Measurements from ENCODE around the gene ECPAS. TPM values are rescaled to one million over a fixed set of nuclear protein-coding genes. Genes with fewer than 3 reads are reported as not detected.

Gene ECPAS
- total RNA-seq, 2 donors from 2014 or later: 54.7 to 65.5 TPM

DNA sequence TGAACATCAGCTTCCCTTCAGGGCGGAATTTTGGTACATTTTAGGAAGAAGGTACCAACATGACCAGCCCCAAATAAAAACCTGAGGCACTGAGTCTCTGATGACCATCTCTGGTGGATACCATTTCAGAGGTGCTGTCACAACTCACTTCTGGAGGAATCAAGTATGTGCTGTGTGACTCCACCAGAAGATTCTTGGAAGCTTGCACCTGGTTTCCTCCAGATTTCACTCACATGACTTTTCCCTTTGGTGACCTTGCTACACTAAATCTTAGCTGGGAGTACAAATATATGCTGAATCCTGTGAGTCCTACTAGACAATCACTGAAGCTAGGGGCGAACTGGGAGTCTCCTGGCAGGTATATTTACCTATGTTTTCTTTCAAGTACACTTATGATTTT lies 28.5 kb downstream of the ECPAS start:
- H3K9me3 Mint-ChIP-seq: peaks cover under 1% of the 10 kb centered on the region

DNA sequence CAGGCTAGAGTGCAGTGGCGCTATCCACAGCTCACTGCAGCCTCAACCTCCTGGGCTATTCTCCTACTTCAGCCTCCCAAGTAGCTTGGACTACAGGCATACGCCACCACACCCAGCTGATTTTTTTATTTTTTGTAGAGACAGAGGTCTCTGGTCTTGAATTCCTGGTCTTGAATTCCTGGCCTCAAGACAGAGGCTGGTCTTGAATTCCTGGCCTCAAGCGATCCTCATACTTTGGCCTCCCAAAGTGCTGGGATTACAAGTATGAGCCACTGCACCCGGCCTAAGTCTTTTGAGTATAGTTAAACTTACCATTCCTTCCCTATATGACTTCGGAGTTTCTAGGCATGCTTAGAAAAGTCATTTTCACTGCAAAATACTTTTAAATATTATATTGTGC lies 29.4 kb downstream of the ECPAS start:
- DNase-seq: no peak

More for the DNA sequence above, 28.5 kb downstream of the ECPAS start:
- WGBS, 2 experiments (ENCODE audit: insufficient coverage in 1 of 2, insufficient read length in 1 of 2): 98 to 100% methylated on average over 1 to 2 of the region's 2 CpGs
- Mint-ChIP-seq H3K27ac (no peak overlapping the region), H3K27me3 (ENCODE audit: insufficient read depth) (no peaks in the 10 kb centered on the region), H3K4me3 (no peak overlapping the region), H3K36me3 (ENCODE audit: low read depth) (no peaks in the 10 kb centered on the region), H3K4me1 (peaks cover 45% of the 10 kb centered on the region)
- H3K9ac ChIP-seq (ENCODE audit: extremely low read depth, low read length, poor library complexity, severe bottlenecking): no peak overlapping the region
- peaks cover 1% of the 10 kb centered on the region for H3K9me3 ChIP-seq (ENCODE audit: control insufficient read depth, low read length)
- no peak overlapping the region for H3K4me3 ChIP-seq (ENCODE audit: low read length)
- H3K4me1 ChIP-seq (ENCODE audit: control insufficient read depth, insufficient read depth, low read length): peaks cover 8% of the 10 kb centered on the region
- H3K27me3 ChIP-seq (ENCODE audit: control insufficient read depth, insufficient read depth, low read length, poor library complexity, severe bottlenecking): no peaks in the 10 kb centered on the region
- TF ChIP-seq CTCF (conservative IDR thresholded peaks at IDR 0.05): no peak
- DNase-seq: no peak
- H3K27ac ChIP-seq (ENCODE audit: low read depth, low read length): no peak overlapping the region
- H3K36me3 ChIP-seq (ENCODE audit: control insufficient read depth, insufficient read depth, low read length): no peaks in the 10 kb centered on the region

GRCh38 chr9:111451570-111451969 lies 32.6 kb downstream of the ECPAS start:
- no peak for DNase-seq
- H3K27ac Mint-ChIP-seq: no peak overlapping the region
- WGBS, 2 experiments (ENCODE audit: insufficient coverage in 1 of 2, insufficient read length in 1 of 2): 100% methylated on average over 1 of the region's 1 CpG; no CpG with 5 or more reads in 1 of the 2 experiments

More for the DNA sequence above, 29.4 kb downstream of the ECPAS start:
- Mint-ChIP-seq H3K4me3 (no peak overlapping the region), H3K9me3 (no peaks in the 10 kb centered on the region), H3K27me3 (ENCODE audit: insufficient read depth) (no peaks in the 10 kb centered on the region), H3K4me1 (peaks cover 45% of the 10 kb centered on the region), H3K36me3 (ENCODE audit: low read depth) (peaks cover 2% of the 10 kb centered on the region), H3K27ac (no peak overlapping the region)
- no peak overlapping the region for H3K9ac ChIP-seq (ENCODE audit: extremely low read depth, low read length, poor library complexity, severe bottlenecking)
- H3K27ac ChIP-seq (ENCODE audit: low read depth, low read length): no peak overlapping the region
- WGBS, 2 experiments (ENCODE audit: insufficient coverage in 1 of 2, insufficient read length in 1 of 2): 94 to 96% methylated on average over 3 to 5 of the region's 5 CpGs
- H3K27me3 ChIP-seq (ENCODE audit: control insufficient read depth, insufficient read depth, low read length, poor library complexity, severe bottlenecking): no peaks in the 10 kb centered on the region
- TF ChIP-seq CTCF (conservative IDR thresholded peaks at IDR 0.05): no peak
- no peaks in the 10 kb centered on the region for H3K36me3 ChIP-seq (ENCODE audit: control insufficient read depth, insufficient read depth, low read length)
- no peaks in the 10 kb centered on the region for H3K9me3 ChIP-seq (ENCODE audit: control insufficient read depth, low read length)
- peaks cover 8% of the 10 kb centered on the region for H3K4me1 ChIP-seq (ENCODE audit: control insufficient read depth, insufficient read depth, low read length)
- no peak overlapping the region for H3K4me3 ChIP-seq (ENCODE audit: low read length)

More at GRCh38 chr9:111451570-111451969, 32.6 kb downstream of the ECPAS start:
- Mint-ChIP-seq H3K36me3 (ENCODE audit: low read depth) (peaks cover 5% of the 10 kb centered on the region), H3K4me1 (peaks cover 19% of the 10 kb centered on the region), H3K9me3 (no peaks in the 10 kb centered on the region), H3K4me3 (no peak overlapping the region), H3K27me3 (ENCODE audit: insufficient read depth) (no peaks in the 10 kb centered on the region)
- Histone ChIP-seq H3K9me3 (ENCODE audit: control insufficient read depth, low read length) (no peaks in the 10 kb centered on the region), H3K27ac (ENCODE audit: low read depth, low read length) (no peak overlapping the region), H3K27me3 (ENCODE audit: control insufficient read depth, insufficient read depth, low read length, poor library complexity, severe bottlenecking) (peaks cover 13% of the 10 kb centered on the region), H3K36me3 (ENCODE audit: control insufficient read depth, insufficient read depth, low read length) (peaks cover 9% of the 10 kb centered on the region), H3K4me1 (ENCODE audit: control insufficient read depth, insufficient read depth, low read length) (peaks cover 1% of the 10 kb centered on the region), H3K4me3 (ENCODE audit: low read length) (no peak overlapping the region), H3K9ac (ENCODE audit: extremely low read depth, low read length, poor library complexity, severe bottlenecking) (no peak overlapping the region)
- no peak for TF ChIP-seq CTCF (conservative IDR thresholded peaks at IDR 0.05)
